ENCODE results near the gene SLC37A4.
A peak's percentile ranks its signal among the peaks of the same experiment; 100 is the strongest.
"Not testable (repeated sequence)": the region's sequence is repeated elsewhere in the genome, so short reads cannot be mapped to it uniquely, and the experiment has no call there.

The SLC37A4 gene

GRCh38 chr11:119017377-119017776 is 13.3 kb downstream of the SLC37A4 start:
- not testable (repeated sequence) for DNase-seq (ENCODE audit: low spot score)

DNA sequence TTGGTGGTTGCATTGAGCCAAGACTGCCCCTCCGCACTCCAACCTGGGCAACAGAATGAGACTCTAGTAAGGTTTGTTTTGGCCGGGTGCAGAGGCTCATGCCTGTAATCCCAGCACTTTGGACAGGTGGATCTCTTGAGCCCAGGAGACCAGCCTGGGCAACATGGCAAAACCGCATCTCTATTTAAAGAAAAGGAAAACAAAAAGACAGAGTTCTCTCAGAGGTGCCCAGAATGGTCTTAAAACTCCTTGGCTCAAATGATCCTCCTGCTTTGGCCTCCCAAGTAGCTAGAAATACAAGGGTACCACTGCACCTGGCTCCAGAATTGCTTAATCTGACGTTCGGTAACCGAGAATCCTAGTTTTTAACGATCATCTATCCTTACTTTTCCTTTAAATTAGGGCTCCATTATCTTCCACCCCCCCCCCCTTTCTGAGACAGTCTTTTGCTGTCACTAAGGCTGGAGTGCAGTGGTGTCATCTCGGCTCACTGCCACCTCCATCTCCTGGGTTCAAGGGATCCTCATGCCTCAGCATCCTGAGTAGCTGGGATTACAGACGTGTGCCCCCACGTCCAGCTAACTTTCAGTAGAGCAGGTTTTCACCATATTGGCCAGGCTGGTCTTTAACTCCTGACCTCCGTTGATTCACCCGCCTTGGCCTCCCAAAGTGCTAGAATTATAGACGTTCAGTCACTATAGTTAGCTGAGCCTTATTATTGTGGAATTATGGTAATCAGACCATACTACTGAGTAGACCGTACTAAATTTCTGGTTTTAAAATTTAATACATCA is 14.3 kb downstream of the SLC37A4 start:
- DNase-seq (ENCODE audit: low spot score): no peak

- DNase-seq (ENCODE audit: low spot score): peak; percentile 30
Measured at GRCh38 chr11:119015054-119015611, 15.5 kb downstream of the SLC37A4 start.

DNA sequence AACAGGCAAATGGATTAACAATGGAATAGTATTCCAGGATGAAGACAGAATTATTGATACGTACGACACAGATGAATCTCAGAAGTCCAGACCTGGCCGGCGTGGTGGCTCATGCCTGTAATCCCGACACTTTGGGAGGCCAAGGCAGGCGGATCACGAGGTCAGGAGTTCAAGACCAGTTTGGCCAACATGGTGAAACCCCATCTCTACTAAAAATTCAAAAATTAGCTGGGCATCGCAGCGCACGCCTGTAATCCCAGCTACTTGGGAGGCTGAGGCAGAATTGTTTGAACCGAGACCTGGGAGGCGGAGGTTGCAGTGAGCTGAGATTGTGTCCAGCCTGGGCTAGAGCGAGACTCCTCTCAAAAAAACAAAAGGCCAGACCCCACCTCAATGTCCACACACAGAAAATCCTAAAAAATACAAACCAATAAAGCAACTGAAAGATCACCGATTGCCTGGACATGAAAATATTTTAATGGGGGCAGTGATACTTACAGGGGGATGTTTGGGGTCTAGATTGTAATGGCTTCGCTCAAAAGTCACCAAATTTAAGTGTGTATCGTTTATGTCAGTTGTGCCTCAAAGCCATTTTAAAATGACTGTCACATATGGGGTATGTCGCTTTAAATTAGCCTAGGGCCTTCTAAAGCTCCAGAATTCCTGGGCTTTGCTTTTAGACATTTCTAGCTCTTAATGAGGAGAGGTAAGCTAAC is 16.3 kb downstream of the SLC37A4 start:
- no peak for DNase-seq (ENCODE audit: low spot score)

DNA sequence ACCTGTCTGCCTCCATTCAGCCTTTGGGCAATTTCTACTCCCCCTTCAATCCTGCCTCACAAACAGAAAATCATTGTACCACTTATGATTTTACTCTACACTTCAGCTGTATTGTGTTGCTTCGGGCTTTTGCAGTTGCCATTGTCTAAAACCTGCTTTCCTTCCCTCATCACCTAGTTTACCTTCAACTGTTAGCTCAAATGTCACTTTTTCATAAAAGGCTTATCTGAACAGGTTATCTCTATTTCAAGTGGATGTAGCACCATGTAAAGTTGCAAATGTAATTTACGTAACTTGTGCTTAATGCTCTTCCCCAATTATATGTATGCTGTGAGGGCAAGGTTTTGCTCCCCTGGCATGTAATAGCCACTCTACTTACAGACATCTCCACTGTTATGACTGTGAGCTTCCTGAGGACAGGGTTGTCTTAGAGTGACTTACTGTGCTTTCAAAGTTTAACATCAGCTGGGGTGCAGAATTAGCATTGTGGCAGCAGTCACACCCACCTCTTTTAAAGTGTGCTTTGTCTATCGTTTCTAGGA is 18.0 kb downstream of the SLC37A4 start:
- DNase-seq (ENCODE audit: low spot score): no peak

DNA sequence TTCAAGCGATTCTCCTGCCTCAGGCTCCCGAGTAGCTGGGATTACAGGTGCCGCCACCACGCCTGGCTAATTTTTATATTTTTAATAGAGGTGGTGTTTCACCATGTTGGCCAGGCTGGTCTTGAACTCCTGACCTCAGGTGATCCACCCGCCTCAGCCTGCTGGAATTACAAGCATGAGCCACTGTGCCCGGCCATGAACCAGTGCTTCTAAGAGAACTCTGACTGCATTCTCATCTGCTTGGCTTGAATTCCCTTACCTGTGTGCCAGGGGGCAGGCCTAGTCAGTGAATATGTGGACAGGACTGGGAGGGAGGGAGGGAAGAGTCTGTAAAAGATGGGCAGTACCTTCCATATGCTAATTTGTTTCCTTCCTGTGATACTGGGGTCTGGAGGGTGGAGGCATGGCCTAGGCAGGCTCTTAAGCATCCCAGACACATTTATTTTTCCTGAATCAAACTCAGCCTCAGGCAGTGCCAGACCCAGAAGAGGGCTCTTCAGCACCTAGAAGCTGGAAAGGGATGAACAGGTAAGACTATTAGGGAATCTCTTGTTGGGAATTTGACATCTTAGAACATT is 19.1 kb downstream of the SLC37A4 start:
- no peak for DNase-seq (ENCODE audit: low spot score)

DNA sequence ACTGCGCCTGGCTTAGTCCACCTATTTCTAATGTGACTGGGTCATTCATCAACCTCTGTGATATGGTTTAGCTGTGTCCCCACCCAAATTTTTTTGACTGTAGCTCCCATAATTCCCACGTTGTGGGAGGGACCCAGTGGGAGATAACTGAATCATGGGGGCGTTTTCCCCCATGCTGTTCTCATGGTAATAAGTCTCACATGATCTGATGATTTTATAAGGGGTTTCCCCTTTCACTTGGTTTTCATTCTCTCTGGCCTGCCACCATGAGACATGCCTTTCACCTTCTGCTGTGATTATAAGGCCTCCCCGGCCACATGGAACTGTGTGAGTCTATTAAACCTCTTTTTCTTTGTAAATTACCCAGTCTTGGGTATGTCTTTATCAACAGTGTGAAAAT is 24.0 kb downstream of the SLC37A4 start:
- no peak for DNase-seq (ENCODE audit: low spot score)

DNA sequence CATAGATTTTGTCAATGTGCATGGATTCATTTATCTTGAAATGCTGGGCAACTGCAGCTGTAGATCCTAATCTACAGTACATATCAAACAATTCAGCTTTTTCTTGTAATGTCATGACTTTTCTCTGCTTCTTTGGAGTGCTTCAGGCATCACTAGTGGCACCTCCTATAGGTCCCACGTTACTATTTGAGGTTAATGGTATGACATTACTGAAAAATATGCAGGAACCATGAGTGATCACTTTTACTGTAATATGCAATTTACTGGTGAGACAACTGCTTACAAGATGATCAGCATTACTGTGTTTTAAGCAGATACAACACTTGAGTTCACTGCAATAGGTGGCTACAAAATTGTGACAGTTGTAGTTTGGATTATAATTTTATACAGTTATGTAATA is 29.8 kb downstream of the SLC37A4 start:
- no peak for DNase-seq (ENCODE audit: low spot score)

- peak; percentile 84 for DNase-seq (ENCODE audit: low spot score)
Measured at GRCh38 chr11:118998822-118999221, 31.9 kb downstream of the SLC37A4 start.

DNA sequence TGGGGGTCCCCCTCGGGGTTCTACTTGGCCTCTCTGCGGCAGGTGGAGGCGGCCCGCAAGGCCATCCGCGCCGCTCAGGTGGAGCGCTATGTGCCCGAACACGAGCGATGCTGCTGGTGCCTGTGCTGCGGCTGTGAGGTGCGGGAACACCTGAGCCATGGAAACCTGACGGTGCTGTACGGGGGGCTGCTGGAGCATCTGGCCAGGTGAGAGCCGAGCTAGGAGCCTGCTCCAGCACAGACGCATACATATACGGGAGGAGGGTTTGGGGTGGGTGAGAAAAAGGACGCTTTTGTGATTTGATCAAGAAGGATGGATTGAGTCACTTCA is 32.3 kb downstream of the SLC37A4 start:
- DNase-seq (ENCODE audit: low spot score): no peak

DNA sequence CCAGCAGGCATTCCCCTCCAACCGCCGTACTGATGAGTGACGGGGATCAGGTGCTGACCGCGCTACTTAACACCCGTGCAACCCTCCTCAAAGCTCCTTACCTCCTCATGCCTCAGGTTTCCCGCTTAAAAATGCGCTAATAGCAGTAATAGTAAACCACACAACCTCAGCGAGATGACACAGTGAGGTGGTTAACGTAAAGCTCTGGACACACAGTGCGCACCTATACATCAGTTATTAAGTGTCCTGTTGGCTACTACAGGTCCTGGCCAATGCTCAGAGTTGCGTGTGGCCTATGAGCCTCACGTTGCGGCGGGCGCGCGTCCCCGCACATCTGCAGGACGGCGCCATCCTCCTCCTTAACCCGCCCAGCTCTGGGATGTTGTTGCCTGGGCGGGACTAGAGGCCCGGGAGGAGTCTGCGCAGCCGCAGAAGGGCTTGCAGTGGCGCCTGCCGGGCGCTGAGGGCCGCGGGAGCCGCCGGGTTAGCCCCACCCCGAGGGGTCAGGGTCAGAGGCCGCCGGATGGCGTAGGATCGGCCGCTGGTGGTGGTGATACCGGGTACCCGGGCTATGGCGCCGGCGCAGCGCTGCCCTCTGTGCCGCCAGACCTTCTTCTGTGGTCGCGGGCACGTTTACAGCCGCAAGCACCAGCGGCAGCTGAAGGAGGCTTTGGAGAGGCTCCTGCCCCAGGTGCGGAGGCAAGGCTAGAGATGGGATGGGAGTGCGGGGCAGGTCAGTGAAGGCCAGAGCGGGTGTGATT is 32.9 kb downstream of the SLC37A4 start, which contains the start of gene CENATAC:
TSS of gene CENATAC (plus strand) at position 512 of the 761 bp plus-strand sequence. CDS start at position 572, 60 bp downstream.
- peak; percentile 95 for DNase-seq (ENCODE audit: low spot score)

DNA sequence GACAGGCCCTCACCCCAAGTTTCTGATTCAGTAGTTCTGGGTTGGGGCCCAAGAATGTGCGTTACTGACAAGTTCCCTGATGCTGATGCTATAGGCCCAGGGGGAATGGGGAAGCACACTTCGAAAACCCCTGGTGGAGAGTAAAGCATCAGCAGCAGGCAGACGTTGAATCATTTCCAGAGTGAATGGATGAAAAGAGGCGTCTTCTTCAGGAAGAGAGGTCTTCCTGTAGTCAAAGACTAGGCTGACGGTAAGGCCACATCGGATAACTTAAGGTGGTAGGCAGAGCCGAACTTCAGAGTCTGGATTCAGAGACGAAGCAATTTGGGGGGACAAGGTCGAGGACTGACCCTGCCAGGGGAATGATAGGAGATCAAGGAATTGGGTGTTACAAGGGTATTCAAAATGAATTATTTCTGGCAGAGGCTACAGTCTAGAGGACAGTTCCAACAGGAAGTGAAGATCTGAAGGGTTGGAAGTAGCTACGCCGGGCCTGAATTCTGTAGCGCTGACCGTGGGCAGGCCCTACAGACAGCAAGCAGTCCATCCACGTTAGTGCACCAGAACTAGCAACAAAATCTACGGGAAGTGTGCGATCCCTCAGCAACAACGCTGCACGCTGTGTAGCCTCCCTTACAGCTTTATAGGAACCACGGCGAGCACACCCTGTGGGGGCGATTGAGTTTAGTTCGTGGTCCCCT is 33.6 kb downstream of the SLC37A4 start:
- no peak for DNase-seq (ENCODE audit: low spot score)

GRCh38 chr11:118991486-118992038 is 39.1 kb downstream of the SLC37A4 start:
- not testable (repeated sequence) for DNase-seq (ENCODE audit: low spot score)

GRCh38 chr11:118988280-118988679 is 42.4 kb downstream of the SLC37A4 start:
- DNase-seq (ENCODE audit: low spot score): peak; percentile 15

GRCh38 chr11:118984825-118985224 is 45.9 kb downstream of the SLC37A4 start:
- DNase-seq (ENCODE audit: low spot score): no peak

DNA sequence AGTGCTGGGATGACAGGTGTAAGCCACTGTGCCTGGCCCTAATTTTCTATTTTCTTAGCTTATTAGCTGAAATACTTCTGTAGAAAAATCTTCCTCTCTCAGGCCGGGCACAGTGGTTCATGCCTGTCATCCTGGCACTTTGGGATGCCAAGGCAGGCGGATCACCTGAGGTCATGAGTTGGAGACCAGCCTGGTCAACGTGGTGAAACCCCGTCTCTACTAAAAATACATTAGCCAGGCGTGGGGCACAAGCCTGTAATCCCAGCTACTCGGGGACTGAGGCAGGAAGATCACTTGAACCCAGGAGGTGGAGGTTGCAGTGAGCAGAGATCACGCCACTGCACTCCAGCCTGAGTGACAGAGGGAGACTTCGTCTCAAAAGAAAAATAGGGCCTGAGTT is 46.3 kb downstream of the SLC37A4 start:
- DNase-seq (ENCODE audit: low spot score): not testable (repeated sequence)

DNA sequence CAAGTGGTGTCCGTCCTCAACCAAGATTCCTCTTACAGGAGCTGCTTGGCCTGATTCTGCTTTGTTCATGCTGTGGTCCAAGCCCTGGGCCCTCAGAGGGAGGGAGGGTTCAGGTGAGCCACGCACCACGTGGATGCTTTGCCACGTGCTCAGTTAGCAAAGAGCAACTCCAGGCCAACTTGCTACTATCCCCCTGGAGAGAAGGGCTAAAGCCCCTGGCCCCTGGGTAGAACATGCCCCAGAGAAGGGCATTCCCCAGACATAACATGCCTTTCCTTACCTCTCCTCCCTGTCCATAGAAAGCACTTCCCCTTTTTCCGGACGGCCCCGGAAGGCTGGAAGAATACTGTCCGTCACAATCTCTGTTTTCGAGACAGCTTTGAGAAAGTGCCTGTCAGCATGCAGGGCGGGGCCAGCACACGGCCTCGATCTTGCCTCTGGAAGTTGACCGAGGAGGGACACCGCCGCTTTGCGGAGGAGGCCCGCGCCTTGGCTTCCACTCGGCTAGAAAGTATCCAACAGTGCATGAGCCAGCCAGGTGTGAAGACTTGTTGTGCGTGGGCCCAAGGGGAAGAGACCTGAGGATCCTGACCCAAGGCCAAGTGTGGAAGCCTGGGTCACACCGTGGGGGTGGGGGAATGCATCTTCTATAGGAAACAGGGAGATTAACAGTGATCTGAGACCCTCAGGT is 50.3 kb downstream of the SLC37A4 start:
- no peak for DNase-seq (ENCODE audit: low spot score)

DNA sequence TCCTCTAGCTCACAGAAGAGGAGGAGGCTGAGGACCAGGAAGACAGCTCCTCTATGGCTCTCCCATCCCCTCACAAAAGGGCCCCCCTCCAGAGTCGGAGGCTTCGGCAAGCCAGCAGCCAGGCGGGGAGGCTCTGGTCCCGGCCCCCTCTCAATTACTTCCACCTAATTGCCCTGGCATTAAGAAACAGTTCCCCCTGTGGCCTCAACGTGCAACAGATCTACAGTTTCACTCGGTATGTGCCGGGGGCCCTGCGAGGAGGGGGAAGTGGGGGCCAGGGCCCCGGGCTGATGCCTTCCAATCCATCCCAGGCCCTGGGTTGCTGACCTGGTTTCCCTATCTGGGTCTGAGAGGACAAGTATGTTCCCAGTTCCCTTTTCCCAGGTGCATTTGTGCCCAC is 51.2 kb downstream of the SLC37A4 start:
- no peak for DNase-seq (ENCODE audit: low spot score)

DNA sequence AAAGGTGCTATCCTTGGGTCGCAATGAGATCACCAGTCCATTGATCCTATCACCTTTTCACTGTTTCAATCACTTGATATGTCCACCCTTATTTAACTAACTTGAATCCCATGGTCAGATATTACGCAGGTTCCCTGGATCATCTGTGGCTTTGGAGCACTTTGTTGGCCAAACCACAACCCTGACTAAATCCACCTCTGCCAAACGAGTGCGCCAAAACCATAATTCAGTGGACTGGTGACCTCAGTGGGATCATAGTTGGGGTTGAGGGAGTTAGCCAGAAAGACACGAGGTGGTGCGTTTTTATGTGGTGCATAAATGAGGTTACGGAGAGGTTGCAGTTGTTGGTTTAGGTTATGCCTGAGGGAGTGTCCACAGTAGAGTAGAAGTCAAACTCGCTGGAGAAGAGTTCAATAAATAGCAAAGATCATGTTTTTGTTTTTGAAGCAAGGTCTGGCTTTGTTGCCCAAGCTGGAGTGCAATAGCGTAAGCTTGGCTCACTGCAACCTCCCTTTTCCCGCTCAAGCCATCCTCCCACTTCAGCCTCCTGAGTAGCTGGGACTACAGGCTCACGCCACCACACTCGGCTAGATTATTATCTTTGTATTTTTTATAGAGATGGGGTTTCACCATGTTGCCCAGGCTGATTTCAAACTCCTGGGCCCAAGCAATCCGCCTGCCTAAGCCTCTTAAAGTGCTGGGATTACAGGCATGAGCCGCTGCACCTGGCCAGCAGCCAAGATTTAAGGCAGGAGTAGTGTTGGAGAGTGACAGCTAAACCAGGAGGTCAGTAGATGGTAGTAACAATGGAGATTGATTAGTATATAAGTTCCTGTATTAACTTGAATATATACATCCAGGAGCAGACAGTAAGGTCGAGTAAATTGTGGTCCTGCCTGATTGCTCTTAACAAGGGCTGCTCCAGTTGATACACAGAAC is 54.6 kb downstream of the SLC37A4 start:
- peak; percentile 15 for DNase-seq (ENCODE audit: low spot score)

Measured in LoVo (cell line).